ENCODE results near the gene GRHL1.
"Not testable (repeated sequence)": the region's sequence is repeated elsewhere in the genome, so short reads cannot be mapped to it uniquely, and the experiment has no call there.

The GRHL1 gene

GRCh38 chr2:9951522-9952285, at the start of gene GRHL1:
Gene GRHL1, plus strand, starts transcription at chr2:9951693. Its CDS starts 141 bp downstream, at chr2:9951834.
- DNase-seq = peak; percentile 92
- in situ Hi-C loops (cut with HindIII; ENCODE audit: low pct_ligation_motif_present, low pct_unique_long_range_greater_than_20kb, low sequenced_read_pairs) = no loop called here

GRCh38 chr2:9905413-9905812, 46.1 kb upstream of the GRHL1 start:
- in situ Hi-C loops (cut with HindIII; ENCODE audit: low pct_ligation_motif_present, low pct_unique_long_range_greater_than_20kb, low sequenced_read_pairs) = no loop called here
- no peak for DNase-seq

DNA sequence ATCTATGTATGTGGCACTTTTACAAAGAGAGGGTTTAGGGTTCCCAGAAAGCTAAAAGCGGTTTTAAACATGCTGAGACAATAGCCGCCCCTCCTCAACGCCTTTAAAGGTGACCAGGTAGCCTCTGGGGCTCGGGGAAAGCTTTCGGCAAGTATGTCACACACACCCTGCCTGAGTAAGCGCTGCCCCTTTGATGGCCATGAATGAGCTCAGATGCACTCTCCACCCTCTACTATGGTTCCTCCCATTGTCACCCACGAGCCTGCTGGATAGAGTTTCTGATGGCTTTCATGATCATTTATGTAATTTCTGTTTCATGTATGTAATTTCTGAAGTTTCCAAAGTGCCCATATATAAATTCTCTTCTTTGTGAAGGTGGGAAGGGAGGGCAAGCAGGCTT, 44.1 kb upstream of the GRHL1 start:
- in situ Hi-C loops (cut with HindIII; ENCODE audit: low pct_ligation_motif_present, low pct_unique_long_range_greater_than_20kb, low sequenced_read_pairs) = no loop called here
- no peak for DNase-seq

GRCh38 chr2:9908639-9909038, 42.9 kb upstream of the GRHL1 start:
- DNase-seq = no peak
- in situ Hi-C loops (cut with HindIII; ENCODE audit: low pct_ligation_motif_present, low pct_unique_long_range_greater_than_20kb, low sequenced_read_pairs) = no loop called here

DNA sequence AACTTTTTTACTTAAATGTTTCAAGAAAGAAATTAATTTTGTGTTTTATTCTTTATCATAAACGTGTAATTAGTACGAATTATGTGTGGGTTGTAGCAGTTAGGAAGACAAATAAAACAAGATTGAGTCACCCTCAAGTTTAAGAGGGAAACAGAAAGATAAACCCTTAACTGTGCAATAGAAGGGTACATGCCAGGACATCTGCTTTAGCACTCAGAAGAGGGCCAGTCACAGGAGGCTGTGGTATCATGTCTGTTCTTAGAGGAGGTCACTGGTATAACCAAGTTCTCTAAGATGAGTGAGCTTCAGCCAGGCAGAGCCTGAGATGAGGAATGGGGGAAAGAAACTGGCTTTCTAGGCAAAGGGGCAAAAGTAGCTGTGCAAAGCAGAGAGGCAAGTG, 42.4 kb upstream of the GRHL1 start:
- no peak for DNase-seq

DNA sequence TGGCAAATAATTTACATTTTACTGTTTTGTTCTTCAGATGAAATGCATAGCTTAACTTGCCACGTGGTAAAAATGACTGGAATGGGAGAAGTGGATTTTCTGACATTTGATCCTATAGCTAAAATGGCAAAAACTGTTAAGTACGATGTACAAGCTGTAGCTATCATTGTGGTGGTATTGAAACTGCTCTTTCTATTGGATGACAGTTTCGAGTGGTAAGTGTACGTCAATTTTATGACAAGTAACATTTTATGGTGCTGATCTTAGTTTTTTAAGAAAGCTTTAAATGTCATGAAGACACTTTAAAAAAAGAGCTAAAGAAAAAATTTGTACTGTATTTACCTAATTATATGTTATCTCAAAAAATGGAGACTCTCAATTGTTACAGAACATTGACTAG, 40.8 kb upstream of the GRHL1 start:
- no peak for DNase-seq
- in situ Hi-C loops (cut with HindIII; ENCODE audit: low pct_ligation_motif_present, low pct_unique_long_range_greater_than_20kb, low sequenced_read_pairs) = no loop called here

More for the DNA sequence above, 42.4 kb upstream of the GRHL1 start:
- in situ Hi-C loops (cut with HindIII; ENCODE audit: low pct_ligation_motif_present, low pct_unique_long_range_greater_than_20kb, low sequenced_read_pairs) = no loop called here

GRCh38 chr2:9912468-9912867, 39.0 kb upstream of the GRHL1 start:
- in situ Hi-C loops (cut with HindIII; ENCODE audit: low pct_ligation_motif_present, low pct_unique_long_range_greater_than_20kb, low sequenced_read_pairs) = no loop called here
- no peak for DNase-seq

GRCh38 chr2:9914384-9915065, 37.0 kb upstream of the GRHL1 start:
- peak; percentile 89 for DNase-seq
- in situ Hi-C loops (cut with HindIII; ENCODE audit: low pct_ligation_motif_present, low pct_unique_long_range_greater_than_20kb, low sequenced_read_pairs) = no loop called here

DNA sequence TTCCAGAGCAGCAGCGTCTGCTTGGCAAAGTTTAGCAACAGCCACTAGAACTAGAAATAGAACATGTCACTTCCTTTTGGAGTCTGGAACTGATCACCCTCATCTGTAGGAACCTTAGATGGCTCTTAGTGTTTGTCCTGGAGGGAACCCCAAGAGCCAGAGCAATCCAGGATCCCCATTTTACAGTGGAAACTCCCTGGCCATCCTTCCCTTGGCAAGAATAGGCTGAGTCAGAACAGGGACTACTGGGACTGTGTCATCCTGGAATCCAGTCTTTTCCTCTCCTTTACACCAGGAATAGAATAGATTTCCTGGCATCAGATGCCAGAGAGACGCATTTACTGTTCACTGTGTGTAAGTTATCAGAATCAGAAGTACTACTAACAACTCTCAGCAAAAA, 33.2 kb upstream of the GRHL1 start:
- DNase-seq = no peak
- in situ Hi-C loops (cut with HindIII; ENCODE audit: low pct_ligation_motif_present, low pct_unique_long_range_greater_than_20kb, low sequenced_read_pairs) = no loop called here

DNA sequence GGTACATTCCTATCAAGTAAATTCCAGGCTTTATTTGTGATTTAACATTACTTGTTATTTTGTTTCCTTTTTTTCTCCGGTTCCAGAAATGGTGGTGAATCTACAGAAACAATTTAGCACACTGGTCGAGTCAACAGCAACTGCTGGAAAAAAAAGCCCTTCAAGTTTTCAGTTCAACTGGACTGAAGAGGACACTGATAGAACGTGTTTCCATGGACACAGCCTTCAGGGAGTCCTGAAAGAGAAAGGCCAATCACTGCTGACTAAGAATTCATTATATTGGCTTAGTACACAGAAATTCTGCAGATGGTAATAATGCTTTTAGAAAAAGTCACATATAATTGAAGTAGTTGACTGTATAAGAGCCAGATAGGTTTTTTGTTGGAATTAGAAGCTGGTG, 32.0 kb upstream of the GRHL1 start:
- in situ Hi-C loops (cut with HindIII; ENCODE audit: low pct_ligation_motif_present, low pct_unique_long_range_greater_than_20kb, low sequenced_read_pairs) = no loop called here
- DNase-seq = no peak

DNA sequence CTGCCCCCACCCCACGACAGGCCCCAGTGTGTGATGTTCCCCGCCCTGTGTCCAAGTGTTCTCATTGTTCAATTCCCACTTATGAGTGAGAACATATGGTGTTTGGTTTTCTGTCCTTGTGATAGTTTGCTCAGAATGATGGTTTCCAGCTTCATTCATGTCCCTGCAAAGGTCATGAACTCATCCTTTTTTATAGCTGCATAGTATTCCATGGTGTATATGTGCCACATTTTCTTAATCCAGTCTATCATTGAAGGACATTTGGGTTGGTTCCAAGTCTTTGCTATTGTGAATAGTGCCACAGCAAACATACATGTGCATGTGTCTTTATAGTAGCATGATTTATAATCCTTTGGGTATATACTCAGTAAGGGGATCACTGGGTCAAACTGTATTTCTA, 24.5 kb upstream of the GRHL1 start:
- DNase-seq; in situ Hi-C loops (cut with HindIII; ENCODE audit: low pct_ligation_motif_present, low pct_unique_long_range_greater_than_20kb, low sequenced_read_pairs): not testable (repeated sequence)

GRCh38 chr2:9937258-9937657, 14.2 kb upstream of the GRHL1 start:
- in situ Hi-C loops (cut with HindIII; ENCODE audit: low pct_ligation_motif_present, low pct_unique_long_range_greater_than_20kb, low sequenced_read_pairs) = no loop called here
- no peak for DNase-seq

- DNase-seq = no peak
- in situ Hi-C loops (cut with HindIII; ENCODE audit: low pct_ligation_motif_present, low pct_unique_long_range_greater_than_20kb, low sequenced_read_pairs) = no loop called here
Observed at GRCh38 chr2:9937968-9938367, 13.5 kb upstream of the GRHL1 start.

GRCh38 chr2:9939587-9940485, 11.7 kb upstream of the GRHL1 start:
- in situ Hi-C loops (cut with HindIII; ENCODE audit: low pct_ligation_motif_present, low pct_unique_long_range_greater_than_20kb, low sequenced_read_pairs) = no loop called here
- no peak for DNase-seq

GRCh38 chr2:9941196-9941995, 10.1 kb upstream of the GRHL1 start:
- no peak for DNase-seq
- in situ Hi-C loops (cut with HindIII; ENCODE audit: low pct_ligation_motif_present, low pct_unique_long_range_greater_than_20kb, low sequenced_read_pairs) = no loop called here

DNA sequence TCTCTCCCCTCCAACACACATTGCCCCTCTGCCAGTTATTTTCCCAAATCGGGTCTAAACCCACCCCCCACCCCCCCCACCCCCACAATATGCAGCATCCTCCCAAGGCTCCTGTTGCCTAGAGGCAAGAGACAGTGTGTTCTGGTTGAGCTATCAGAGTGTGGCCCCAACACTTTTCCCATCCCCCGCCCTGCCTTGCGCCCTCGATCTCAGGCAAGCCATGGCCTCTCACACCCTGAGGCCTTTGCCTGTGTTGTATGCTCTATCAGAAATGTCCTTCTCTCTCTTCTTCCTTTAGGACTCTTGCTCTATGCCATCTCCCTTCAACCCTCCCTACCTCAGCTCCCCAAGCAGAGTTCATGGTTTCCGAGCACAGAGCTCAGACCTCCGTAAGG, 9.5 kb upstream of the GRHL1 start:
- DNase-seq = no peak

DNA sequence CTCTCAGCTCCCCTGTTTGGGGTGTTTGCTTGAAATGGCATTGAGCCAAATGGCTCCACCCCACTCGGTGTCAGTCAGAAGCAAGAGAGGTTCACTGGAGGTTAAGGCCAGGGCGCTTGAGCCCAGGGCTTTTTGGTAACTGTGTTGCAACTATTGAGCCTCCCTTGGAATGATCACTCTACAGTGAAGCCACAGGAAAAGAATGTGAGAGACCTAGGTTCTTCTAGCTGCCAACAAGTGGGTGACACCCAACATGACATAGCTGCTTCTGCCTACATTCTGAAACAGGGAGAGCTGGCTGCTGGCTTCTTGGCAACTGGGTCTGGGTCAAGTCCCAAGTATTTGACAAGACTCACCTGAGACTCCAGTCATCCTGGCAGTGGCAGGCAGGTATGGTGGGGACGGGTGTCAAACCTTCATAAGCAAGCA, 7.1 kb upstream of the GRHL1 start:
- DNase-seq = no peak
- in situ Hi-C loops (cut with HindIII; ENCODE audit: low pct_ligation_motif_present, low pct_unique_long_range_greater_than_20kb, low sequenced_read_pairs) = no loop called here

More for the DNA sequence above, 9.5 kb upstream of the GRHL1 start:
- in situ Hi-C loops (cut with HindIII; ENCODE audit: low pct_ligation_motif_present, low pct_unique_long_range_greater_than_20kb, low sequenced_read_pairs) = no loop called here

DNA sequence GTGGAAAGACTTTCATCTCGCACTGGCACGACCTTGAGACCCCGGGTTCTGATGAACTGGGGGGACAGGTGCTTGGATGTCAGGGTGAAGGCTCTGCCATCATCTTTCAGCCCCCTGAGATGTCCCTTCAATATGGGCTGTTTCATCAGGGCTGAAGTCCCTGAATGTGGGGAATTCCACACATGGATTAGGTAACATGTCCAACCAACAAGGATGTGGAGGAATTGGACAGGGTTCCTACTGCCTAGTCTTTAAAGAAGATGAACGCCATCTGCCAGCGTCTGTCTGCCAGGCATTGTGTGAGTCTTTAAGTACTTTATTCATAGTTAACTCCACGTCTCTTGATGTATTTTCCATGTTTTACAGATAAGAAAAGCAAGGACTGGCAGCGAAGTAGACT, 5.9 kb upstream of the GRHL1 start:
- no peak for DNase-seq
- in situ Hi-C loops (cut with HindIII; ENCODE audit: low pct_ligation_motif_present, low pct_unique_long_range_greater_than_20kb, low sequenced_read_pairs) = no loop called here

All from ACHN (cell line).